SU-DHL-6 (cell line): ENCODE data around the gene DLL1.

Experiments
- CTCF ChIP-seq: fragments of 200-600 bp; sonication (generic); IDR thresholded peaks from one replicate; pipeline ENCODE4 v1.5.1; 2017; ENCODE audit warnings: antibody characterized with exemption, mild to moderate bottlenecking, low read length, moderate library complexity; ENCODE audit not compliant: insufficient read depth, poor library complexity, severe bottlenecking
- EZH2phosphoT487 ChIP-seq: fragments of 200-600 bp; sonication (generic), shearing (Covaris generic); conservative IDR thresholded peaks from 2 replicates; pipeline ENCODE4 v1.6.1; 2018; ENCODE audit warnings: mild to moderate bottlenecking, antibody characterized with exemption, low read length, moderate library complexity, mixed read lengths

- TF ChIP-seq CTCF = no peak
- TF ChIP-seq EZH2phosphoT487 = no peak
Measured at GRCh38 chr6:170305805-170306323, 15.0 kb upstream of the DLL1 start.
